ENCODE measurements around the gene JPH2.

DNA sequence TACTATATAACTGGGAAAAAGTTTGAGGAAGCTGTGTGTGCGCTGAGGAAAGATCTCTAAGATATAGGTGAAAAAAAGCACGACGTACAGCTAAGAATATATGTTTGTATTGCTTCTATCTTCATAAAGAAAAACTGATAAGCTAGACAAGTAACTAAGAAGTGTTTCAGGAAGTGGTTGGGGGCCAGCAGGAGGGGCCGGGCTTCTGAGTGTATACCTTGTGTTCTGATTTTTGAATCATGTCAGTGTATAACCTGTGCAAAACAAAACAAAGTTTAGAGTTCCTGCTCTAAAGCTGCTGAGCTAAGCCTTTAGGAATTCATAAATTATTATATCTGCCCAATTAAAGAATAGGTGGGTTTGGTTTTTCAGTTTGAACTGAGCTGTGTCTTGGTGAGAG is 31.5 kb upstream of the JPH2 start:
- TF ChIP-seq, protein P1, sequence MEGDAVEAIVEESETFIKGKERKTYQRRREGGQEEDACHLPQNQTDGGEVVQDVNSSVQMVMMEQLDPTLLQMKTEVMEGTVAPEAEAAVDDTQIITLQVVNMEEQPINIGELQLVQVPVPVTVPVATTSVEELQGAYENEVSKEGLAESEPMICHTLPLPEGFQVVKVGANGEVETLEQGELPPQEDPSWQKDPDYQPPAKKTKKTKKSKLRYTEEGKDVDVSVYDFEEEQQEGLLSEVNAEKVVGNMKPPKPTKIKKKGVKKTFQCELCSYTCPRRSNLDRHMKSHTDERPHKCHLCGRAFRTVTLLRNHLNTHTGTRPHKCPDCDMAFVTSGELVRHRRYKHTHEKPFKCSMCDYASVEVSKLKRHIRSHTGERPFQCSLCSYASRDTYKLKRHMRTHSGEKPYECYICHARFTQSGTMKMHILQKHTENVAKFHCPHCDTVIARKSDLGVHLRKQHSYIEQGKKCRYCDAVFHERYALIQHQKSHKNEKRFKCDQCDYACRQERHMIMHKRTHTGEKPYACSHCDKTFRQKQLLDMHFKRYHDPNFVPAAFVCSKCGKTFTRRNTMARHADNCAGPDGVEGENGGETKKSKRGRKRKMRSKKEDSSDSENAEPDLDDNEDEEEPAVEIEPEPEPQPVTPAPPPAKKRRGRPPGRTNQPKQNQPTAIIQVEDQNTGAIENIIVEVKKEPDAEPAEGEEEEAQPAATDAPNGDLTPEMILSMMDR (IDR thresholded peaks at IDR 0.05), result no peak
- TF ChIP-seq EP300 (IDR thresholded peaks at IDR 0.05), result no peak
